GM10248 (cell line): Measurements from ENCODE around the gene ALDH5A1.

Source experiments
- CTCF ChIA-PET: fragments of 300-600 bp; sonication (Branson Sonifier 250); formaldehyde crosslinking; extraction: SDS; loops from one replicate; lab custom pipeline; 2021; ENCODE audit warnings: antibody characterized with exemption; lab: Yijun Ruan, JAX
- POLR2A ChIA-PET: fragments of 350-650 bp; sonication (Branson Sonifier 250); formaldehyde crosslinking; extraction: SDS; loops from one replicate; lab custom pipeline; 2020; ENCODE audit warnings: antibody characterized with exemption; lab: Yijun Ruan, JAX
- DNase-seq: peaks from one replicate; pipeline ENCODE4 v3.0.0; 2012; ENCODE audit errors: extremely low spot score
- CTCF ChIP-seq: IDR thresholded peaks from 2 replicates; pipeline ENCODE4 v1.5.1; 2012; ENCODE audit warnings: mild to moderate bottlenecking, low read depth; ENCODE audit errors: extremely low read depth, missing control alignments, control extremely low read depth

Gene ALDH5A1

GRCh38 chr6:24451581-24452388 is 43.0 kb upstream of the ALDH5A1 start:
- ChIA-PET CTCF (interaction anchor here (1.1 to 2.3 kb wide), 2 partner anchors 9 to 21 kb away, joined by 4 to 9 read pairs; no protein-coding TSS in a partner anchor), POLR2A (no interaction called here)
- DNase-seq, result no peak
- TF ChIP-seq CTCF, result no peak

- CTCF ChIA-PET, result interaction anchor here (1.3 to 2.0 kb wide), 3 partner anchors 11 to 16 kb away, joined by 3 to 5 read pairs (median 4); no protein-coding TSS in a partner anchor
- no peak for TF ChIP-seq CTCF
- DNase-seq, result no peak
- POLR2A ChIA-PET, result no interaction called here
Measured at GRCh38 chr6:24453921-24454320, 40.8 kb upstream of the ALDH5A1 start.

GRCh38 chr6:24454452-24454851 is 40.3 kb upstream of the ALDH5A1 start:
- DNase-seq, result no peak
- ChIA-PET CTCF (interaction anchor here (1.3 to 2.0 kb wide), 3 partner anchors 10 to 16 kb away, joined by 3 to 5 read pairs (median 4); no protein-coding TSS in a partner anchor), POLR2A (interaction anchor here (0.6 kb wide), 1 partner anchor 21 kb away, joined by 9 read pairs; no protein-coding TSS in a partner anchor)
- TF ChIP-seq CTCF, result no peak

GRCh38 chr6:24455061-24455460 is 39.7 kb upstream of the ALDH5A1 start:
- no peak for DNase-seq
- ChIA-PET POLR2A (interaction anchor here (0.6 kb wide), 1 partner anchor 22 kb away, joined by 9 read pairs; no protein-coding TSS in a partner anchor), CTCF (interaction anchor here (1.6 to 2.0 kb wide), 2 partner anchors 9 to 12 kb away, joined by 4 to 5 read pairs; no protein-coding TSS in a partner anchor)
- TF ChIP-seq CTCF, result no peak

- CTCF ChIA-PET, result interaction anchor here (1.5 to 1.8 kb wide), 3 partner anchors 12 to 28 kb away, joined by 4 read pairs; no protein-coding TSS in a partner anchor
- POLR2A ChIA-PET, result no interaction called here
- no peak for TF ChIP-seq CTCF
- DNase-seq, result no peak
Measured at GRCh38 chr6:24458134-24458533, 36.6 kb upstream of the ALDH5A1 start.

- ChIA-PET POLR2A (no interaction called here), CTCF (interaction anchor here (0.9 to 1.8 kb wide), 5 partner anchors 9 to 35 kb away, joined by 3 to 4 read pairs (median 4); no protein-coding TSS in a partner anchor)
- no peak for TF ChIP-seq CTCF
Measured at GRCh38 chr6:24458941-24459340, 35.8 kb upstream of the ALDH5A1 start.

More at GRCh38 chr6:24458941-24459340, 35.8 kb upstream of the ALDH5A1 start:
- DNase-seq, result no peak
